Measurements from ENCODE around the gene ATP5F1D.

DNA sequence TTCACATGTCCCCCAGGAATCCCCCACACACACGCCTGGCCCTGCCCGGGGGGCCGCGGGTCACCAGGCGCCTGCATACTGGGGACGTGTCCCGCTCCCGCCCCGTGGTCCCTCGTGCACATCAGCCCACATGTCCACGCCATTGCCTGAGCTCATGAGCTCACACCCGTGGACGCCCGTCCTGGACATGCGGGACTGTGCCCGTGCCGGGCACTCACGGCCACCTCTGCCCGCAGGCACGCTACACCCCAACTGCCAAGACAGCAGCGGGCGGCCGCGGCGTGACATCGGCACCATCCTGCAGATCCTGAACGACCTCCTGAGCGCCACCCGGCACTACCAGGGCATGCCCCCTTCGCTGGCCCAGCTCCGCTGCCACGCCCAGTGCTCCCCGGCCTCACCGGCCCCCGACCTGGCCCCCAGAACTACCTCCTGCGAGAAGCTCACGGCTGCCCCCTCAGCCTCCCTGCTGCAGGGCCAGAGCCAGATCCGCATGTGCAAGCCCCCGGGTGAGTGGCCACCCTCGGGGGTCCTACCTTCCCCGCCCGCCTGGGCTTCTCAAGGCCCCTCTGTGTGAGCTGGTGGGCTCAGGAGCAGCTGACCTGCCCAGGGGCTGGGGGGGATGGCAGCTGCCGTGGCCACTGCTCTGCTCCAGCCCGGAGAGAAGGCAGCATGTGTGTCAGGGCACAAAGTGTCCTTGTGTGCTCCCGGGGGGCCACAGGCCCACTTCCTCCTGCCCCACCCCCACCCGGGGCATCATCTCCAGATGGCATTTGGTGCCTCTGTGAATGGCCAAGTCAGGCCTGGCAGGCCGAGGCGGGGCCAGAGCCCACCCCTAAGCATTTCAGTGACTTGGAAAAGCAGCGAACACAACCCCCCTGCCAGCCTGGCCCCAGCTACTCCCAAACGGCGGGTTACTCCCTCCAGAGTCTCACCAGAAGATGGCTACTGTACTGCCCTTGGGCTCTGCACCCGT lies 13.9 kb downstream of the ATP5F1D start:
- TF ChIP-seq GATA2 (IDR thresholded peaks at IDR 0.05; ENCODE audit: low read depth, low read length) (no peak), GATA3 (IDR thresholded peaks at IDR 0.05; ENCODE audit: low read depth, low read length) (no peak)

Data from SH-SY5Y (cell line).